ENCODE measurements around the gene IFI6. TPM values are rescaled to one million over a fixed set of nuclear protein-coding genes. Genes with fewer than 3 reads are reported as not detected.

Gene IFI6
- total and polyA plus RNA-seq, 2 of the 13 experiments (the other 11 are each of a cell fraction or from before 2014, with no cell fraction given), result 12.9 to 13.2 TPM

- ATAC-seq, result no peak
- in situ Hi-C loops (cut with HindIII; ENCODE audit: extremely low pct_ligation_motif_present, low pct_unique_long_range_greater_than_20kb), result no loop called here
Measured at GRCh38 chr1:27638047-27638734, 33.8 kb downstream of the IFI6 start.

More at GRCh38 chr1:27638047-27638734, 33.8 kb downstream of the IFI6 start:
- H3K9me3 ChIP-seq (ENCODE audit: low read length), result no peaks in the 10 kb centered on the region
- no peaks in the 10 kb centered on the region for H4K20me1 ChIP-seq (ENCODE audit: insufficient read depth, low read length)
- CTCF ChIA-PET (ENCODE audit: low intra/inter-chr PET ratio, low total read pairs), result no interaction called here
- POLR2A ChIA-PET, result no interaction called here
- H3K79me2 ChIP-seq (ENCODE audit: insufficient read depth, low read length), result no peaks in the 10 kb centered on the region
- peaks cover 7 to 25% of the 10 kb centered on the region in 2 experiments; a peak in 4 of 5 replicates for H3K27me3 ChIP-seq (ENCODE audit: control insufficient read depth in 1 of 2, insufficient read depth in 2 of 2, low read length in 2 of 2)
- FAIRE-seq (no peak), DNase-seq (ENCODE audit: low spot score) (no peak)
- no peak overlapping the region for H2AFZ ChIP-seq (ENCODE audit: low read length)
- intact Hi-C loops (cut with micrococcal nuclease; ENCODE audit: unreplicated experiment), result no loop called here
- 27% methylated on average over 5 of the region's 5 CpGs for WGBS (ENCODE audit: low lambda C conversion rate)
- no peaks in the 10 kb centered on the region for H3K4me1 ChIP-seq (ENCODE audit: insufficient read depth, low read length)
- no peak overlapping the region for H3K4me3 ChIP-seq (replicated peaks in 1 of 3; ENCODE audit: insufficient read depth in 1 of 3, low read depth in 2 of 3, low read length in 3 of 3)
- TF ChIP-seq MED8 (CRISPR knock-in tag; IDR thresholded peaks at IDR 0.05; ENCODE audit: insufficient replicate concordance) (no peak), NBN (conservative IDR thresholded peaks at IDR 0.05) (no peak), ZNF232 (CRISPR knock-in tag; IDR thresholded peaks at IDR 0.05; ENCODE audit: borderline replicate concordance) (no peak), SMARCE1 (IDR thresholded peaks at IDR 0.05; ENCODE audit: borderline replicate concordance) (no peak), SOX6 (IDR thresholded peaks at IDR 0.05) (no peak), SOX6 (CRISPR knock-in tag; IDR thresholded peaks at IDR 0.05) (no peak), ZBTB26 (CRISPR knock-in tag; IDR thresholded peaks at IDR 0.05; ENCODE audit: borderline replicate concordance) (no peak), ZBTB7B (CRISPR knock-in tag; IDR thresholded peaks at IDR 0.05) (no peak), ZFP37 (CRISPR knock-in tag; IDR thresholded peaks at IDR 0.05; ENCODE audit: borderline replicate concordance) (no peak), ZNF678 (CRISPR knock-in tag; IDR thresholded peaks at IDR 0.05) (no peak), PRDM15 (CRISPR knock-in tag; IDR thresholded peaks at IDR 0.05) (no peak), HOXA5 (CRISPR knock-in tag; IDR thresholded peaks at IDR 0.05) (no peak), POLR2A (IDR thresholded peaks at IDR 0.05; ENCODE audit: insufficient read depth in 1 of 2, low read depth in 2 of 2, low read length in 2 of 2) (no peak)
- TF ChIP-seq, protein P1, sequence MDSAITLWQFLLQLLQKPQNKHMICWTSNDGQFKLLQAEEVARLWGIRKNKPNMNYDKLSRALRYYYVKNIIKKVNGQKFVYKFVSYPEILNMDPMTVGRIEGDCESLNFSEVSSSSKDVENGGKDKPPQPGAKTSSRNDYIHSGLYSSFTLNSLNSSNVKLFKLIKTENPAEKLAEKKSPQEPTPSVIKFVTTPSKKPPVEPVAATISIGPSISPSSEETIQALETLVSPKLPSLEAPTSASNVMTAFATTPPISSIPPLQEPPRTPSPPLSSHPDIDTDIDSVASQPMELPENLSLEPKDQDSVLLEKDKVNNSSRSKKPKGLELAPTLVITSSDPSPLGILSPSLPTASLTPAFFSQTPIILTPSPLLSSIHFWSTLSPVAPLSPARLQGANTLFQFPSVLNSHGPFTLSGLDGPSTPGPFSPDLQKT (CRISPR knock-in tag; IDR thresholded peaks at IDR 0.05; ENCODE audit: borderline replicate concordance), result no peak
- TF ChIP-seq, protein P2, sequence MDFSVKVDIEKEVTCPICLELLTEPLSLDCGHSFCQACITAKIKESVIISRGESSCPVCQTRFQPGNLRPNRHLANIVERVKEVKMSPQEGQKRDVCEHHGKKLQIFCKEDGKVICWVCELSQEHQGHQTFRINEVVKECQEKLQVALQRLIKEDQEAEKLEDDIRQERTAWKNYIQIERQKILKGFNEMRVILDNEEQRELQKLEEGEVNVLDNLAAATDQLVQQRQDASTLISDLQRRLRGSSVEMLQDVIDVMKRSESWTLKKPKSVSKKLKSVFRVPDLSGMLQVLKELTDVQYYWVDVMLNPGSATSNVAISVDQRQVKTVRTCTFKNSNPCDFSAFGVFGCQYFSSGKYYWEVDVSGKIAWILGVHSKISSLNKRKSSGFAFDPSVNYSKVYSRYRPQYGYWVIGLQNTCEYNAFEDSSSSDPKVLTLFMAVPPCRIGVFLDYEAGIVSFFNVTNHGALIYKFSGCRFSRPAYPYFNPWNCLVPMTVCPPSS (IDR thresholded peaks at IDR 0.05), result no peak
- no peaks in the 10 kb centered on the region for H3K36me3 ChIP-seq (replicated peaks in 1 of 2; ENCODE audit: control insufficient read depth in 1 of 2, insufficient read depth in 2 of 2, low read length in 2 of 2)
- H3K9ac ChIP-seq (ENCODE audit: insufficient read depth, low read depth, low read length), result no peak overlapping the region
- no TSS peak for BruUV-seq (replicated peaks)
- H3K4me2 ChIP-seq (ENCODE audit: low read depth, low read length), result no peak overlapping the region
- no peak overlapping the region for H3K27ac ChIP-seq (ENCODE audit: extremely low read length, insufficient read depth, low read length)
